ENCODE measurements around the gene MLF2. TPM values are rescaled to one million over a fixed set of nuclear protein-coding genes. Genes with fewer than 3 reads are reported as not detected.

Gene MLF2
- total and polyA plus RNA-seq, 10 of the 15 experiments (the other 5 are each of a cell fraction or from before 2014, with no cell fraction given) = 13.5 to 222 (median 130) TPM

GRCh38 chr12:6767353-6768319 is 14.7 kb upstream of the MLF2 start:
- no peaks in the 10 kb centered on the region for H3K27me3 ChIP-seq (replicated peaks in 1 of 2; ENCODE audit: control insufficient read depth in 2 of 2, insufficient read depth in 2 of 2, low read length in 1 of 2)
- WGBS (ENCODE audit: insufficient coverage, insufficient replicate concordance, low lambda C conversion rate, missing lambda C conversion rate) = 51% methylated on average over 40 of the region's 44 CpGs
- POLR2A ChIA-PET = interaction anchor here (1.0 to 3.2 kb wide), 9 partner anchors 7 to 85 kb away, joined by 4 to 60 read pairs (median 7); partner anchors contain the start of genes CDCA3, COPS7A, MLF2 and USP5
- peaks cover 41% of the 10 kb centered on the region for H3K4me1 ChIP-seq (ENCODE audit: control insufficient read depth, insufficient read depth, low read length)
- RAD21 ChIA-PET (ENCODE audit: unreplicated experiment) = interaction anchor here (0.6 to 4.1 kb wide), 10 partner anchors 9 to 177 kb away, joined by 3 to 51 read pairs (median 4); partner anchors contain the start of gene MLF2
- H3K4me2 ChIP-seq (ENCODE audit: control insufficient read depth, insufficient read depth) = peak overlapping the region; percentile 90
- H3K4me3 ChIP-seq = peak overlapping the region; percentile 83
- H2AFZ ChIP-seq (ENCODE audit: control insufficient read depth, low read depth, low read length) = peak overlapping the region; percentile 75
- FAIRE-seq = no peak
- H4K20me1 ChIP-seq (ENCODE audit: control insufficient read depth, insufficient read depth) = no peaks in the 10 kb centered on the region
- peak overlapping the region; percentile 72 for H3K9ac ChIP-seq (ENCODE audit: control insufficient read depth, insufficient read depth, low read length)
- no peak for ATAC-seq
- H3K79me2 ChIP-seq (ENCODE audit: control insufficient read depth, insufficient read depth, low read length) = peaks cover 16% of the 10 kb centered on the region
- DNase-seq (ENCODE audit: low read depth, low spot score) = no peak
- H3K27ac ChIP-seq (ENCODE audit: control insufficient read depth, insufficient read depth) = peak overlapping the region; percentile 24; the same call in 1 of the 2 replicates
- TF ChIP-seq HDGF (IDR thresholded peaks at IDR 0.05) (0 out of 2 replicates have a peak, but pooled peaks have one; percentile 3), MAX (IDR thresholded peaks at IDR 0.05; ENCODE audit: low read depth, low read length) (0 out of 2 replicates have a peak, but pooled peaks have one; percentile 23), BACH1 (IDR thresholded peaks at IDR 0.05; ENCODE audit: borderline replicate concordance) (no peak), MLLT1 (IDR thresholded peaks at IDR 0.05) (peak; percentile 95)
- CTCF ChIA-PET = interaction anchor here (0.7 to 3.5 kb wide), 12 partner anchors 9 to 405 kb away, joined by 3 to 67 read pairs (median 6); partner anchors contain the start of genes CD4, COPS7A, MLF2 and ZNF384
- BruUV-seq (replicated peaks) = TSS peak; percentile 43
- intact Hi-C loops (cut with micrococcal nuclease; ENCODE audit: unreplicated experiment) (no loop called here), in situ Hi-C loops (cut with MboI) (no loop called here)
- SMC1A ChIA-PET (ENCODE audit: uncharacterized antibody, unreplicated experiment) = interaction anchor here (1.0 to 4.2 kb wide), 6 partner anchors 9 to 82 kb away, joined by 3 to 39 read pairs (median 5); partner anchors contain the start of gene MLF2
- H3K9me3 ChIP-seq (replicated peaks; ENCODE audit: control insufficient read depth, insufficient read depth, low read length) = no peaks in the 10 kb centered on the region
- H3K36me3 ChIP-seq (ENCODE audit: control insufficient read depth in 2 of 2, insufficient read depth in 2 of 2, low read length in 1 of 2) = no peaks in the 10 kb centered on the region

All from GM12878 (cell line).